NB4 (cell line): ENCODE measurements around the gene SLC35A3.

ENCODE experiments used
- DNase-seq: peaks from one replicate; pipeline ENCODE4 v3.0.0; 2010; ENCODE audit warnings: low read depth
- H3K4me3 ChIP-seq: one replicate; pipeline ENCODE4 v1.5.1; 2011; ENCODE audit warnings: mild to moderate bottlenecking, low read depth, low read length, moderate library complexity
- CTCF ChIP-seq: IDR thresholded peaks from one replicate; pipeline ENCODE4 v1.5.1; 2012; ENCODE audit warnings: low read depth, low read length
- MAX ChIP-seq: IDR thresholded peaks from 2 replicates; pipeline ENCODE4 v1.6.1; 2011; ENCODE audit warnings: low read depth, low read length
- MYC ChIP-seq: IDR thresholded peaks from 2 replicates; pipeline ENCODE4 v1.6.1; 2011; ENCODE audit warnings: low read depth, low read length
- POLR2A ChIP-seq: IDR thresholded peaks from 2 replicates; pipeline ENCODE4 v1.6.1; 2011; ENCODE audit warnings: mild to moderate bottlenecking; ENCODE audit not compliant: insufficient read length; ENCODE audit errors: extremely low read depth

SLC35A3 gene

GRCh38 chr1:100051893-100052292 lies 82.1 kb downstream of the SLC35A3 start:
- TF ChIP-seq MAX (no peak), MYC (no peak), POLR2A (no peak), CTCF (no peak)
- DNase-seq, result no peak
- no peak overlapping the region for H3K4me3 ChIP-seq

GRCh38 chr1:100053119-100053518 lies 83.3 kb downstream of the SLC35A3 start:
- no peak for TF ChIP-seq MAX
- no peak for TF ChIP-seq POLR2A
- DNase-seq, result no peak
- no peak overlapping the region for H3K4me3 ChIP-seq

GRCh38 chr1:100053727-100054126 lies 83.9 kb downstream of the SLC35A3 start:
- DNase-seq, result no peak
- TF ChIP-seq CTCF, result no peak
- no peak for TF ChIP-seq MAX
- TF ChIP-seq POLR2A, result no peak
- no peak for TF ChIP-seq MYC
- H3K4me3 ChIP-seq, result no peak overlapping the region

GRCh38 chr1:100061681-100062080 lies 91.9 kb downstream of the SLC35A3 start:
- no peak for TF ChIP-seq POLR2A
- TF ChIP-seq MAX, result no peak
- no peak for TF ChIP-seq CTCF
- no peak for TF ChIP-seq MYC
- DNase-seq, result no peak
- no peak overlapping the region for H3K4me3 ChIP-seq

GRCh38 chr1:100065183-100065968 lies 95.6 kb downstream of the SLC35A3 start:
- TF ChIP-seq POLR2A (no peak), MAX (no peak), MYC (no peak), CTCF (no peak)
- H3K4me3 ChIP-seq, result no peak overlapping the region
- no peak for DNase-seq

GRCh38 chr1:100065969-100066227 lies 96.1 kb downstream of the SLC35A3 start:
- no peak overlapping the region for H3K4me3 ChIP-seq
- no peak for DNase-seq
- no peak for TF ChIP-seq CTCF
- TF ChIP-seq MAX, result no peak
- TF ChIP-seq MYC, result no peak
- TF ChIP-seq POLR2A, result no peak
